ENCODE measurements around the gene TMEM179.

Gene TMEM179

GRCh38 chr14:104641753-104642539, 37.4 kb upstream of the TMEM179 start:
- no peak overlapping the region for H3K4me3 ChIP-seq (ENCODE audit: control insufficient read depth, low read depth, low read length)
- no peak for TF ChIP-seq CTCF (IDR thresholded peaks at IDR 0.05; ENCODE audit: control insufficient read depth, insufficient read depth, low read depth, low read length, missing control alignments)
- DNase-seq (ENCODE audit: low read depth) = no peak

GRCh38 chr14:104640681-104641080, 36.1 kb upstream of the TMEM179 start:
- DNase-seq (ENCODE audit: low read depth) = no peak
- TF ChIP-seq CTCF (IDR thresholded peaks at IDR 0.05; ENCODE audit: control insufficient read depth, insufficient read depth, low read depth, low read length, missing control alignments) = no peak
- no peak overlapping the region for H3K4me3 ChIP-seq (ENCODE audit: control insufficient read depth, low read depth, low read length)

GRCh38 chr14:104639885-104640548, 35.4 kb upstream of the TMEM179 start:
- H3K4me3 ChIP-seq (ENCODE audit: control insufficient read depth, low read depth, low read length) = no peak overlapping the region
- DNase-seq (ENCODE audit: low read depth) = no peak
- peak; percentile 99 for TF ChIP-seq CTCF (IDR thresholded peaks at IDR 0.05; ENCODE audit: control insufficient read depth, insufficient read depth, low read depth, low read length, missing control alignments)

DNA sequence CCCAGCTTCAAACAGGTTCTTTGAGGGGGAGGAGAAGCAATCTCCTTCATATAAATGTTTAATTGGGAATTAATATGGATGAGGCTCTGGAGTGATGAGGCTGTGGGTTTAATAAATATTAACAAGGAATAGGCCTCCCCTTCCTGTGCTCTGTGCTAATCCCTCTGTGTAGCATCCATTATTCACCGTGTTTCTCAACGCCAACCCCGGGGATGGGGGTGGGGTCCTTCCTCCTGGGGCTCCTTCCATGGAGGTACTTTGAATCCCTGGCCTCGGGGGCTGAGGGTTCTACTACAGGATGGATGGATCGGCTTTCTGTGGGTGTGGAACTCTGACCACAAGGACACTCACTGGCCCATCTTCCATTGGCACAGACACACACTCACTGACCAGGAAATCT, 34.9 kb upstream of the TMEM179 start:
- no peak for DNase-seq (ENCODE audit: low read depth)
- no peak overlapping the region for H3K4me3 ChIP-seq (ENCODE audit: control insufficient read depth, low read depth, low read length)
- TF ChIP-seq CTCF (IDR thresholded peaks at IDR 0.05; ENCODE audit: control insufficient read depth, insufficient read depth, low read depth, low read length, missing control alignments) = no peak

DNA sequence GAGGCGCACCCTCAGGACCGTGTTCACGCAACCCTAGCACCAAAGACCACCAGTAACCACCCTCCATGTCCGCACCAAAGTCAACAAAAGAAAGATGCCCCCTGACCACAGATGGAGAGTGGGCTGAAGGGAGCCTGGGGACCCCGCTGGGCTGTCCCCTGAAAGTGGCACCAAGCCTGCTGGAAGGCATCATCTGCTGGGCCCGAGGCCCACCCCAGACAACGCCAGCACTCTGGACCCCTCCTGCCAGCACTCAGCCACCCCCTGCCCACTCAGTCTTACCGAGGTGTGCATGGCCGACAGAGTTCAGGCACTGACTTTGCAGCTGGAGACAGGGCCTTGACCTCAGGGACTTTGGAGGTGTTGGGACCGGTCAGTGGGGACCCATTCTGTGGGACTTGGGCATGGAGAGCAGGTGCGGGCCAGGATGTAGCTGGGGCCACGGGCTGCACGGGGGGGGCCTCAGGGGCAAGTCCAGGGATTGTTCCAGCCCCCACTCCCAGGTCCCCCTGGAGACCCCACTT, 34.4 kb upstream of the TMEM179 start:
- DNase-seq (ENCODE audit: low read depth) = no peak
- H3K4me3 ChIP-seq (ENCODE audit: control insufficient read depth, low read depth, low read length) = no peak overlapping the region
- TF ChIP-seq CTCF (IDR thresholded peaks at IDR 0.05; ENCODE audit: control insufficient read depth, insufficient read depth, low read depth, low read length, missing control alignments) = no peak

DNA sequence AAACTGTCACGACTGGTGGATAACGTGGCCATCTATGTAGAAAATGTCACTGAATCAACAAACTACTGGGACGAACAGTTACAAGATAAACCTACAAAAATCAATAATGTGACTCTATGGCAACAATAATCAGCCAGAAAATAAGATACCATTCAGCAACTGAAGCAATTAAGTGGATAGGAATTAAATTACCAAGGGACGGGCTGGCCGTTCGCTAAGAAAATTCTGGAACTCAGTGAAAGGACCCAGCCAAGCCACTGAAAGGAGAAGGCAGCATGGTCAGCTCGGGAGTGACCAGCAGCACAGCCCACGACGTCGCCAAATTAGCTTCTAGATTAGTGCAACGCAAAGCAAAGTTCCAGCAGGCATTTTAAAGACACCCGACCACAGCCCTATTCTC, 33.6 kb upstream of the TMEM179 start:
- TF ChIP-seq CTCF (IDR thresholded peaks at IDR 0.05; ENCODE audit: control insufficient read depth, insufficient read depth, low read depth, low read length, missing control alignments) = no peak
- no peak overlapping the region for H3K4me3 ChIP-seq (ENCODE audit: control insufficient read depth, low read depth, low read length)
- no peak for DNase-seq (ENCODE audit: low read depth)

Data from AG09309 (cell line).